HG02885 (cell line): ENCODE data around the gene ABCD2.
"Not testable (repeated sequence)": the region's sequence is repeated elsewhere in the genome, so short reads cannot be mapped to it uniquely, and the experiment has no call there.

Experiments used
- ATAC-seq: cut with Tn5 transposase; IDR thresholded peaks from one replicate; pipeline ENCODE4 v1.9.1; 2021; ENCODE audit warnings: mild to moderate bottlenecking; ENCODE audit not compliant: unreplicated experiment, poor library complexity

ABCD2 gene

DNA sequence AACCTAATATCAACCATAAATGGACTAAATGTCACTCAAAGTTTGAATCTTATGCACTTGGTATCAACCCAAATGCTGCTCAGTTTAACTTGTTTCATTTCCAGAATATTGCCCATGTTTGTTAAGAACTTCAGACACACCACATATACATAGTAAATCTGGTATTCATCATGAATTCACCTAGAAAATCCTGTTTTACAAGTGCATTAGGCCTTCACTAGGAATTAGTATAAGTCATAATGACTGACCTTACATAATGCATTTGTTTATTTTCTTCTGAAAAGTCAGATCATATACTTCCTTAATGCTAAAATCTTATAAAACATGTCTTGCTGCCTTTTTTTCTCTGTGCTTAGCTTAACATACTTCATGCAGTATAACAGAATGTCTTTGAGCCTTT is 66.1 kb downstream of the ABCD2 start:
- ATAC-seq, result no peak

DNA sequence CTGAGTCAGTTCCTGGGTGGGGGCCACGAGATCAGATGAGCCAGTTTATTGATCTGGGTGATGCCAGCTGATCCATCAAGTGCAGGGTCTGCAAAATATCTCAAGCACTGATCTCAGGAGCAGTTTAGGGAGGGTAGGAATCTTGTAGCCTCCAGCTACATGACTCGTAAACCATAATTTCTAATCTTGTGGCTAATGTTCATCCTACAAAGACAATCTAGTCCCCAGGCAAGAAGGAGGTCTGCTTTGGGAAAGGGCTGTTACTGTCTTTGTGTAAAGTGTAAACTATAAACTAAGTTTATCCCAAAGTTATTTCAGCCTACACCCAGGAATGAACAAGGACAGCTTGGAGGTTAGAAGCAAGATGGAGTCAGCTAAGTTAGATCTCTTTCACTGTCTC is 75.4 kb downstream of the ABCD2 start:
- ATAC-seq, result not testable (repeated sequence)

DNA sequence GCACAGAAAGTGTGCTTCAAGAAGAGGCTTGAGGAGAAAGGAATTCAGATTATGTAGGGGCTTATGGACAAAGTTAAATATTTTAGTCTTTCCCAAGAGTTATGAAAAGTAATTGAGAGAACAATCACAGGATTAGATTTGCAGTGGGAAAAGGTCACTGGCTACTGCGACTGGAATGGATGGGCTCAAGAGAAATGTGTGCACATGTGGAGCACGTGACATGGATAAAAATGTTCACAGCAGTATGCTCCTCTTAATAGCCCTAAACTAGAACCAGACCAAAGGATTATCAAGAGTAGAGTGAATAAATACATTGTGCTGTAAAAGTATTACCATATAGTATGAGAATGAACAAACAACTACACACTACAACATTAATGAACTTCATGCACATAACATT is 78.1 kb downstream of the ABCD2 start:
- no peak for ATAC-seq

DNA sequence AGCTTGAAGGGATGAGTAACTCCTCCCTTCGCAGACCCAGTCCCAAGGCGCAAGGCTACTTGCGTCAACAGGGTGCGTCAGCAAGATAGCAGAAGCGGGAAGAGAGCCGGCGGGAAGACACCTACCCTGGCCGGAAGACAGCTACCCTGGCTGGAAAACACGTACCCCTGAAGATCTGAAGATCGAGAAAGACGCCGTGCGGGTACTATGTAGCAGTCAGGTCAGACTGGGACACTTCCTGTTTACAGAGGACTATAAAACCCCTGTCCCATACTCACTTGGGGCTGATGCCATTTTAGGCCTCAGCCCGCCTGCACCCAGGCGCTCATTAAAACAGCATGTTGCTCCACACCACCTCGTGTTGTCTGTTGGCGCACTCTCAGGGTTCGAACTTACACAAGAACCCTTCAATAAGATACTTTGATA is 80.9 kb downstream of the ABCD2 start:
- ATAC-seq, result no peak

DNA sequence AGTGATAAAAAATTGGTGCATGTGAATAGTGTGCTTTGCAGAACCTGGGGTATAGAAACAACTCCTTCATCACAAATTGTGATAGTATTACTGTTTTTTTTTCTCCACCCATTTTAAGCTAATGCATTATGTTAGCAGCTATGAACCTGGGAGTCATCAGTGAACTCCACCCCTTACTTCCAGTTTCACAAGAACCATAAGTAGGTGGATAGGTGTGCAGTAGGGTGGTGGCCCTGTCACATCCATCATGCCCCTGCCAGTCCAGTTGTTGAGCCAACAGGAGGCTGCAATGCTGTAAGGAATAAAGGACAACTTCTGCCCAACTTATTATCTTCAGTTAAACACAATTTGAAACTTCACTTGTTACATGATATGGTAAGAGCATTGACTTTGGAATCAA is 85.7 kb downstream of the ABCD2 start:
- ATAC-seq, result no peak

DNA sequence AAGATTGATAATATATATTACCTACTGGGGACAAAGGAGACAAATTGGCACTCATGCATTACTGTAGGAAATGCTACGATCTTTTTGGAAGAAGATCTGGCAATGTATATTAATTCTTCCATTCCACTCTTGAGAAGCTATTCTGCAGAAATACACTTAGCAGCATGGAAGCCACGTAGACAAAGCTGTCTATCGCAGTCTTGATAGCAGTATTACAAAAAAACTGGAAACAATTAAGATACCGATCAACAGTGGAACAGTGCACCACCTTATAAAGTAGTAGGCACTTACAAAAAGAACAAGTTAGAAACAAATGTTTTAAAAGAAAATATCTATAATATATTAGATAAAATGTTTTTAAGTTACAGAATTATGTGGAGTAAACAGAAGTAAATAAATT is 87.2 kb downstream of the ABCD2 start:
- no peak for ATAC-seq

DNA sequence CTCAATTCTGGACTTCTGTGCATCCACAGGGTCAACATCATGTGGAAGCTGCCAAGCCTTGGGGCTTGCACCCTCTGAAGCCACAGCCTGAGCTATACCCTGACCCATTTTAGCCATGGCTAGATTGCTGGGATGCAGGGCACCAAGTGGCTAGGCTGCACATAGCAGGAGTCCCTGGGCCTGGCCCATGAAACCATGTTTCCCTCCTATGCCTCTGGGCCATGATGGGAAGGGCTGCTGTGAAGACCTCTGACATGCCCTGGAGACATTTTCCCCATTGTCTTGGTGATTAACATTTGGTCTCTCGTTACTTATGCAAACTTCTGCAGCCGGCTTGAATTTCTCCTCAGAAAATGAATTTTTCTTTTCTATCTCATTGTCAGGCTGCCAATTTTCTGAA is 92.6 kb downstream of the ABCD2 start:
- ATAC-seq, result no peak

DNA sequence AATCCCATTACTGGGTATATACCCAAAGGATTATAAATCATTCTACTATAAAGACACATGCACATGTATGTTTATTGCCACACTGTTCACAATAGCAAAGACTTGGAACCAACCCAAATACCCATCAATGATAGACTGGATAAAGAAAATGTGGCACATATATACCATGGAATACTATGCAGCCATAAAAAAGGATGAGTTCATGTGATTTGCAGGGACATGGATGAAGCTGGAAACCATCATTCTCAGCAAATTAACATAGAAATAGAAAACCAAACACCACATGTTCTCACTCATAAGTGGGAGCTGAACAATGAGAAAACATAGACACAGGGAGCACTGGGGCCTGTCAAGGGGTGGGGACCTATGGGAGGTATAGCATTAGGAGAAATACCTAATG is 97.4 kb downstream of the ABCD2 start:
- ATAC-seq, result not testable (repeated sequence)

DNA sequence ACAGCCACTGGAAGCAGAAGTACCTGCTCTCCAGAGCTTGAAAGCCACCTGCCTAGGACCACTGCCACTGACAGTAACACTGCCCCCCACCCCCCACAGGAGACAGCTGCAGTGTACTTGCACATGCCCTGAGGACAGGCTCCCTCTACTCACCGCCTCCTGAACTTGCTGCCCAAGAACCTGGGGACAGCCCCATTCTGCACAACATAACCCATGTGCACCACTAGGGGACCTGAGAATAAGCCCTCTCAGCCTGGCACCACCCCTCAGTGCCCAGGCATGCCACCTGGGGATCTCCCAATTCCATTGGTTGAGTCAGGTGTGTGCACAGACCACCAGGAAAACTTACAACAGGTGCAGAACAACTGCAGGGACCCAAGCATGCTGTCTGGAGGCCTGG is 109.6 kb downstream of the ABCD2 start:
- ATAC-seq, result no peak

DNA sequence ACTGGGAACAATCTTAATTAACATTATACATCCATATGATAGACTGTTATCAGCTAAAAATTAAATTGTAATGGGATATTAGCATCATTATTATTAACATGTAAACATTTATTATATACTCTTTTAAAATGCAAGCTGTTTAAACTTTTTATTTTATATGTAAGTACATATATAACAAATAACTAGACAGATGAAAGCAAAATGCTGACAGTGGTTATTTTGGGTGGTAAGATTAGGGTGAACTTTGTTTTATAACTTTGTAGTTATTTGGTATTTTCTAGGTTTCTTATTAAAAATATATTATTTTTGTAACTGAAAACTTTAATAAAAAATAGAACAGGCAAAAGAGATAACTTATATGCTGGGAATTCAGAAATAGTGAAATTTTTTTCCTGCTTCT is 114.0 kb downstream of the ABCD2 start:
- ATAC-seq, result no peak

DNA sequence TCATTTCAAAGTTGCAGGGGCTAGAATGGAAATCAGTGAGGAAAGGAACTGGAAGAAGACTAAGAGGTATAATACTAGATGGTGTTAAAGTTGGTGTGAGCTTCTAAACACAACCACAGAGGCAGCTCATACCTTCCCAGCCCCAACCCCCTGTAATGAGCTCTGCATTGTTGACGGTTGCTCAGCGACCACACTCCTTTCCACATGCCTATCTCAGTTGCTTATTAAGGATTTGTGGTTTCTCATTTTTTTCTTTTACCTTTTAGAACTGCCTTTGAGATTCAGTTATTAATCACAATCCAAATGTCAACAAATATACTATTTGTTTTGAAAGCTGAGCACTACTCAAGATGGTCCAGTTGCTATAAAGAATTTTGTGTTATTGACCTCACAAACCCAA is 114.6 kb downstream of the ABCD2 start:
- no peak for ATAC-seq

DNA sequence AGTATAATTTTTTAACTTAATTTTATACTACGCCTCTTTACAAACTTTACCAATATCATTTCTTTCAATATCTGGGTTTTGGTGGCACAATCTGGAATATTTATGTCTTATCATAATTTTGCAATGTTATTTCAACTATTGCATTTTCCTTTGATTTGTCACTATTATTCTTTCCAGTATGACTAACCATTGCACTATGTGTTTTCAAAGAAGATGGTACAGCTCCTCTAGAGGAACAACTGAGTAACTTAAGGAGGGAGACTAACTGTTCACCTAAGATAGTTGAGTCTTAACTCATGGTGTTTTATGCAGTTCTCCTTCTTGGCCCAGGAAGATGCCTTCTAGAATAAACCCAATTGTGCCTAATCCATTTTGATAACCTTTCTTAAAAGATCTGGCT is 116.2 kb downstream of the ABCD2 start:
- ATAC-seq, result no peak

DNA sequence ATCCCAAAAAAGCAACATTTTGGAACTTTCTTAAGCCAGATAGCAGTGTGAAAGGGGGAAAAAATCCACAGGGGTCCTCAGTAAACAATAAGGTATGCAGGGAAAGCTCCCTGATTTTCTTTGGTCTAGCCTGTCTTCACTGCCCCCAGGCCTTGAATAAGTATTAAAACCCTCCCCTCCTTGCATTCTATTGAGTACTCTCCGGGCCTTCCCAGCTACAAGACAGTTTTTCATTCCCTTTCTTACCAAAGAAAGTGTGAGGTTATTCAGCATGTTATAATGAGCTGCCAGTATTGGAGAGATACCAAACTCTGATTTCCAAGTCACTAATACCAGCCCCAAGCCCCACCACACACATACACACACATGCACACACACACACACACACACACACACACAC is 116.9 kb downstream of the ABCD2 start:
- no peak for ATAC-seq
